BJ (cell line): ENCODE measurements around the gene C6orf118. TPM values are rescaled to one million over a fixed set of nuclear protein-coding genes. Genes with fewer than 3 reads are reported as not detected.

Experiments used
- CTCF ChIA-PET: fragments of 350-600 bp; formaldehyde crosslinking; extraction: SDS; loops from one replicate; lab custom pipeline; 2021; ENCODE audit warnings: antibody characterized with exemption, inconsistent platforms; lab: Yijun Ruan, JAX
- POLR2A ChIA-PET: fragments of 300-600 bp; sonication (Branson Sonifier 250); formaldehyde crosslinking; extraction: SDS; loops from one replicate; lab custom pipeline; 2021; ENCODE audit warnings: antibody characterized with exemption; lab: Charles Lee
- DNase-seq: peaks from one replicate; pipeline ENCODE4 v3.0.0-alpha.2; 2011; ENCODE audit warnings: low read depth
- H3K27me3 ChIP-seq: 2 replicates; pipeline ENCODE4 v1.6.0; 2011; ENCODE audit warnings: low read length; ENCODE audit not compliant: control insufficient read depth, insufficient read depth
- H3K36me3 ChIP-seq: 2 replicates; pipeline ENCODE4 v1.5.1; 2011; ENCODE audit warnings: low read length; ENCODE audit not compliant: control insufficient read depth, insufficient read depth
- H3K4me3 ChIP-seq: 2 replicates; pipeline ENCODE4 v1.5.1; 2011; ENCODE audit warnings: low read depth, mild to moderate bottlenecking, control low read depth, low read length
- CTCF ChIP-seq: IDR thresholded peaks from 2 replicates; pipeline ENCODE4 v1.5.1; 2011; ENCODE audit warnings: low read depth, mild to moderate bottlenecking, control low read depth, inconsistent platforms, low read length, moderate library complexity; ENCODE audit not compliant: insufficient read depth
- polyA plus RNA-seq: library from polyadenylated mRNA; depleted of rRNA; stranded (reverse); fragments of >200 nt; gene quantifications from 2 replicates; pipeline ENCODE4 v1.2.3, GENCODE V29; 2011

Gene C6orf118
- polyA plus RNA-seq, 1 experiment: not detected

GRCh38 chr6:165268987-165269386, 40.4 kb downstream of the C6orf118 start:
- H3K36me3 ChIP-seq: no peaks in the 10 kb centered on the region
- H3K27me3 ChIP-seq: no peaks in the 10 kb centered on the region
- no peak for TF ChIP-seq CTCF
- H3K4me3 ChIP-seq: no peak overlapping the region
- CTCF ChIA-PET: no interaction called here
- DNase-seq: no peak
- POLR2A ChIA-PET: no interaction called here

- Histone ChIP-seq H3K4me3 (no peak overlapping the region), H3K36me3 (no peaks in the 10 kb centered on the region), H3K27me3 (no peaks in the 10 kb centered on the region)
- ChIA-PET CTCF (no interaction called here), POLR2A (no interaction called here)
- DNase-seq: no peak
- TF ChIP-seq CTCF: no peak
Measured at GRCh38 chr6:165266621-165267020, 42.8 kb downstream of the C6orf118 start.

GRCh38 chr6:165266191-165266590, 43.2 kb downstream of the C6orf118 start:
- H3K4me3 ChIP-seq: no peak overlapping the region
- CTCF ChIA-PET: no interaction called here
- H3K27me3 ChIP-seq: no peaks in the 10 kb centered on the region
- TF ChIP-seq CTCF: no peak
- DNase-seq: no peak
- H3K36me3 ChIP-seq: no peaks in the 10 kb centered on the region
- POLR2A ChIA-PET: no interaction called here

GRCh38 chr6:165260462-165260861, 48.9 kb downstream of the C6orf118 start:
- no peak for TF ChIP-seq CTCF
- H3K36me3 ChIP-seq: no peaks in the 10 kb centered on the region
- ChIA-PET POLR2A (no interaction called here), CTCF (no interaction called here)
- DNase-seq: no peak
- H3K27me3 ChIP-seq: no peaks in the 10 kb centered on the region
- no peak overlapping the region for H3K4me3 ChIP-seq

- Histone ChIP-seq H3K36me3 (no peaks in the 10 kb centered on the region), H3K4me3 (no peak overlapping the region), H3K27me3 (no peaks in the 10 kb centered on the region)
- DNase-seq: no peak
- CTCF ChIA-PET: no interaction called here
- TF ChIP-seq CTCF: no peak
- POLR2A ChIA-PET: no interaction called here
Measured at GRCh38 chr6:165249808-165250207, 59.6 kb downstream of the C6orf118 start.
